IMR-90 (cell line): Measurements from ENCODE around the gene PTK6. TPM values are rescaled to one million over a fixed set of nuclear protein-coding genes. Genes with fewer than 3 reads are reported as not detected.
A peak's percentile ranks its signal among the peaks of the same experiment; 100 is the strongest.

Experiments
- ATAC-seq: fragments of 200-7000 bp; cut with Tn5 transposase; 2 replicates; pipeline ENCODE4 v1.9.1; 2020; ENCODE audit warnings: low read depth, mild to moderate bottlenecking, moderate library complexity
- BruUV-seq: library from RNA; stranded (reverse); fragments of 400-500 nt; replicated peaks from 2 replicates; lab custom pipeline; 2021; lab: Mats Ljungman, UMichigan
- CTCF ChIA-PET: fragments of 300-600 bp; formaldehyde crosslinking; extraction: SDS; loops from one replicate; lab custom pipeline; 2021; ENCODE audit warnings: antibody characterized with exemption; lab: Yijun Ruan, JAX
- POLR2A ChIA-PET: fragments of 300-600 bp; sonication (Branson Sonifier 250); formaldehyde crosslinking; loops from one replicate; lab custom pipeline; 2022; ENCODE audit warnings: antibody characterized with exemption; ENCODE audit not compliant: unreplicated experiment; lab: Charles Lee
- DNase-seq: peaks from one replicate; pipeline ENCODE4 v3.0.0; 2013
- H2AFZ ChIP-seq: replicated peaks from 2 replicates; pipeline ENCODE3; 2013; ENCODE audit warnings: low read length, mild to moderate bottlenecking; ENCODE audit not compliant: poor library complexity
- H2AK5ac ChIP-seq: 2 replicates; pipeline ENCODE4 v1.6.1; 2013; ENCODE audit warnings: low read depth, low read length, inconsistent platforms
- H2AK9ac ChIP-seq: replicated peaks from 2 replicates; pipeline ENCODE3; 2013; ENCODE audit warnings: mild to moderate bottlenecking, low read depth, low read length, moderate library complexity; ENCODE audit not compliant: poor library complexity
- H2BK120ac ChIP-seq: 2 replicates; pipeline ENCODE4 v1.6.1; 2013; ENCODE audit warnings: low read depth, low read length, inconsistent platforms
- H2BK15ac ChIP-seq: 3 replicates; pipeline ENCODE4 v1.6.1; 2013; ENCODE audit warnings: low read depth, low read length, inconsistent platforms
- H2BK20ac ChIP-seq: 2 replicates; pipeline ENCODE4 v1.6.1; 2013; ENCODE audit warnings: low read depth, mild to moderate bottlenecking, inconsistent platforms, low read length, moderate library complexity
- H2BK5ac ChIP-seq: 2 replicates; pipeline ENCODE4 v1.6.1; 2013; ENCODE audit warnings: mild to moderate bottlenecking, low read depth, low read length, inconsistent platforms; ENCODE audit not compliant: poor library complexity, severe bottlenecking
- H3K14ac ChIP-seq: replicated peaks from 2 replicates; pipeline ENCODE4 v1.6.1; 2013; ENCODE audit warnings: low read depth, low read length, inconsistent platforms
- H3K18ac ChIP-seq: 2 replicates; pipeline ENCODE4 v1.6.1; 2013; ENCODE audit warnings: low read depth, low read length, control low read depth
- H3K23ac ChIP-seq: 2 replicates; pipeline ENCODE4 v1.6.1; 2013; ENCODE audit warnings: low read depth, low read length, inconsistent platforms
- H3K27ac ChIP-seq: 2 replicates; pipeline ENCODE4 v1.5.1; 2013; ENCODE audit warnings: mild to moderate bottlenecking, control low read depth, low read length; ENCODE audit not compliant: insufficient read depth
- H3K27me3 ChIP-seq: 2 replicates; pipeline ENCODE4 v1.6.1; 2013; ENCODE audit warnings: low read length; ENCODE audit not compliant: control insufficient read depth, insufficient read depth
- H3K36me3 ChIP-seq: 2 replicates; pipeline ENCODE4 v1.6.1; 2013; ENCODE audit warnings: low read length, mixed read lengths; ENCODE audit not compliant: control insufficient read depth, insufficient read depth
- H3K4ac ChIP-seq: 2 replicates; pipeline ENCODE4 v1.6.1; 2013; ENCODE audit warnings: low read depth, low read length, inconsistent platforms
- H3K4me1 ChIP-seq: 2 replicates; pipeline ENCODE4 v1.6.1; 2013; ENCODE audit warnings: low read length, mixed read lengths; ENCODE audit not compliant: control insufficient read depth, insufficient read depth
- H3K4me2 ChIP-seq: 2 replicates; pipeline ENCODE4 v1.6.1; 2013; ENCODE audit warnings: low read depth, mild to moderate bottlenecking, control low read depth, low read length, moderate library complexity
- H3K4me3 ChIP-seq: 2 replicates; pipeline ENCODE4 v1.5.1; 2013; ENCODE audit warnings: low read depth, mild to moderate bottlenecking, control low read depth, low read length, moderate library complexity; ENCODE audit not compliant: insufficient read depth
- H3K56ac ChIP-seq: 2 replicates; pipeline ENCODE4 v1.6.1; 2013; ENCODE audit warnings: low read length, inconsistent platforms; ENCODE audit not compliant: insufficient read depth; ENCODE audit errors: extremely low read depth
- H3K79me1 ChIP-seq, 2 experiments: 2 replicates each; pipeline ENCODE4 v1.6.1; 2013; ENCODE audit warnings: low read length in 2 of 2, inconsistent platforms in 1 of 2, low read depth in 1 of 2
- H3K9ac ChIP-seq: 2 replicates; pipeline ENCODE4 v1.6.1; 2013; ENCODE audit warnings: low read depth, low read length, control low read depth
- H3K9me1 ChIP-seq: 2 replicates; pipeline ENCODE4 v1.6.1; 2013; ENCODE audit warnings: low read length, inconsistent platforms; ENCODE audit not compliant: insufficient read depth
- H3K9me3 ChIP-seq: 2 replicates; pipeline ENCODE4 v1.6.1; 2013; ENCODE audit warnings: low read length; ENCODE audit not compliant: control insufficient read depth, insufficient read depth
- H4K20me1 ChIP-seq: 2 replicates; pipeline ENCODE4 v1.6.1; 2013; ENCODE audit warnings: low read length, inconsistent platforms; ENCODE audit not compliant: insufficient read depth
- H4K5ac ChIP-seq: 2 replicates; pipeline ENCODE4 v1.6.1; 2013; ENCODE audit warnings: mild to moderate bottlenecking, low read depth, low read length, control low read depth
- H4K8ac ChIP-seq, 2 experiments: 2 replicates each; pipeline ENCODE4 v1.6.1; 2013; ENCODE audit warnings: low read depth in 2 of 2, low read length in 2 of 2, control low read depth in 1 of 2, inconsistent platforms in 1 of 2
- H4K91ac ChIP-seq: 2 replicates; pipeline ENCODE4 v1.6.1; 2013; ENCODE audit warnings: low read depth, low read length, inconsistent platforms; ENCODE audit not compliant: insufficient read depth
- BHLHE40 ChIP-seq: fragments of 150-350 bp; IDR thresholded peaks from 2 replicates; pipeline ENCODE4 v1.6.1; 2016; ENCODE audit warnings: mild to moderate bottlenecking, low read depth, low read length
- CEBPB ChIP-seq: IDR thresholded peaks from 2 replicates; pipeline ENCODE4 v1.6.1; 2012; ENCODE audit warnings: low read depth, low read length, improper control_type of control experiment
- CHD1 ChIP-seq: IDR thresholded peaks from 2 replicates; pipeline ENCODE4 v1.6.1; 2012; ENCODE audit warnings: low read depth, low read length, improper control_type of control experiment
- CTCF ChIP-seq: conservative IDR thresholded peaks from 2 replicates; pipeline ENCODE4 v1.5.1; 2012; ENCODE audit warnings: mild to moderate bottlenecking, low read depth, low read length, improper control_type of control experiment
- ELK1 ChIP-seq: fragments of 150-350 bp; IDR thresholded peaks from 2 replicates; pipeline ENCODE4 v1.6.1; 2016; ENCODE audit warnings: low read depth, mild to moderate bottlenecking, low read length, moderate library complexity, borderline replicate concordance
- FOS ChIP-seq: fragments of 150-350 bp; IDR thresholded peaks from 2 replicates; pipeline ENCODE4 v1.6.1; 2016; ENCODE audit warnings: low read depth, low read length
- MAFK ChIP-seq: IDR thresholded peaks from 2 replicates; pipeline ENCODE4 v1.6.1; 2012; ENCODE audit warnings: low read depth, low read length, improper control_type of control experiment
- MAZ ChIP-seq: IDR thresholded peaks from 2 replicates; pipeline ENCODE4 v1.6.1; 2012; ENCODE audit warnings: low read depth, mild to moderate bottlenecking, low read length, improper control_type of control experiment, moderate library complexity, borderline replicate concordance
- MXI1 ChIP-seq: IDR thresholded peaks from 2 replicates; pipeline ENCODE4 v1.6.1; 2012; ENCODE audit warnings: low read depth, mild to moderate bottlenecking, low read length, moderate library complexity, borderline replicate concordance
- NFE2L2 ChIP-seq: fragments of 150-350 bp; IDR thresholded peaks from 2 replicates; pipeline ENCODE4 v1.6.1; 2016; ENCODE audit warnings: low read depth, mild to moderate bottlenecking, low read length
- POLR2A ChIP-seq: IDR thresholded peaks from 2 replicates; pipeline ENCODE4 v1.6.1; 2012; ENCODE audit warnings: mild to moderate bottlenecking, low read depth, low read length
- RAD21 ChIP-seq: IDR thresholded peaks from 2 replicates; pipeline ENCODE4 v1.6.1; 2012; ENCODE audit warnings: low read length, improper control_type of control experiment
- RCOR1 ChIP-seq: IDR thresholded peaks from 2 replicates; pipeline ENCODE4 v1.6.1; 2012; ENCODE audit warnings: mild to moderate bottlenecking, low read length, improper control_type of control experiment; ENCODE audit not compliant: insufficient replicate concordance
- RFX5 ChIP-seq: IDR thresholded peaks from 2 replicates; pipeline ENCODE4 v1.8.0; 2012; ENCODE audit warnings: low read depth, mild to moderate bottlenecking, low read length, moderate library complexity
- SMC3 ChIP-seq: fragments of 150-350 bp; IDR thresholded peaks from 2 replicates; pipeline ENCODE4 v1.6.1; 2016; ENCODE audit warnings: low read depth, mild to moderate bottlenecking, antibody characterized with exemption, low read length, moderate library complexity
- USF2 ChIP-seq: fragments of 150-350 bp; IDR thresholded peaks from 2 replicates; pipeline ENCODE4 v1.6.1; 2017; ENCODE audit warnings: mild to moderate bottlenecking, antibody characterized with exemption, low read length, low read depth
- WGBS, 2 experiments: methylation state at CpG; one replicate each; pipeline versions ENCODE4 v1.1.5 to v1.1.7; 2013; ENCODE audit warnings: missing lambda C conversion rate in 2 of 2; ENCODE audit not compliant: insufficient read length in 1 of 2; ENCODE audit errors: extremely low coverage in 2 of 2; 5-methylcytosine and 5-hydroxymethylcytosine counted together
- dilution Hi-C: fragments of 300-500 bp; cut with HindIII; formaldehyde crosslinking; loops from one replicate; pipeline ENCODE4 v1.14.3; 2018; ENCODE audit warnings: low sequenced_read_pairs; ENCODE audit not compliant: unreplicated experiment
- in situ Hi-C: fragments of 300-500 bp; cut with MboI; formaldehyde crosslinking; loops from 3 replicates; pipeline ENCODE4 v1.14.3; 2019; ENCODE audit warnings: low sequenced_read_pairs, inconsistent platforms, mixed read lengths
- intact Hi-C: fragments of 100-400 bp; cut with micrococcal nuclease; formaldehyde crosslinking; loops from 2 replicates; pipeline ENCODE4 v1.10.0; 2022
- polyA plus RNA-seq, 3 experiments: library from polyadenylated mRNA; depleted of rRNA; stranded (reverse); fragments of >200 nt; gene quantifications; 2 replicates each; pipeline ENCODE4 v1.2.3, GENCODE V29; 2012; ENCODE audit warnings: low replicate concordance in 1 of 3
- total RNA-seq: library from RNA; depleted of rRNA; stranded (reverse); fragments of >200 nt; gene quantifications from 2 replicates; pipeline ENCODE4 v1.2.3, GENCODE V29; 2012

PTK6 gene
- total and polyA plus RNA-seq, 2 of the 4 experiments (the other 2 are of a cell fraction) = not detected

GRCh38 chr20:63577317-63577894 is 40.2 kb upstream of the PTK6 start:
- Histone ChIP-seq H2BK15ac (no peak overlapping the region), H3K36me3 (no peaks in the 10 kb centered on the region), H4K91ac (no peak overlapping the region), H2AFZ (peak overlapping the region; percentile 56), H3K56ac (no peak overlapping the region), H3K18ac (no peak overlapping the region), H3K27me3 (no peaks in the 10 kb centered on the region), H2AK5ac (no peak overlapping the region), H3K14ac (no peak overlapping the region), H3K9me3 (no peaks in the 10 kb centered on the region), H2BK20ac (no peak overlapping the region), H3K4ac (no peak overlapping the region), H3K4me1 (peaks cover 10% of the 10 kb centered on the region), H3K4me3 (no peak overlapping the region), H3K23ac (no peak overlapping the region), H2BK5ac (no peak overlapping the region), H4K8ac (no peak overlapping the region), H3K9ac (no peak overlapping the region), H3K27ac (no peak overlapping the region), H2BK120ac (no peak overlapping the region), H2AK9ac (no peak overlapping the region), H3K4me2 (no peak overlapping the region), H3K79me1 (peaks cover 4 to 13% of the 10 kb centered on the region in 2 experiments), H4K5ac (no peak overlapping the region), H4K20me1 (no peaks in the 10 kb centered on the region), H3K9me1 (peaks cover 3% of the 10 kb centered on the region; the same call in 1 of the 2 replicates)
- dilution Hi-C loops = no loop called here
- in situ Hi-C loops = no loop called here
- ChIA-PET CTCF (no interaction called here), POLR2A (no interaction called here)
- DNase-seq (no peak), ATAC-seq (no peak)
- TF ChIP-seq RAD21 (no peak), CTCF (no peak), CEBPB (no peak), SMC3 (no peak), ELK1 (no peak), MXI1 (no peak), CHD1 (no peak), POLR2A (no peak), RFX5 (no peak), FOS (no peak), MAZ (no peak), USF2 (no peak), RCOR1 (no peak), NFE2L2 (no peak), BHLHE40 (no peak), MAFK (no peak)
- no TSS peak for BruUV-seq
- 60% methylated on average over 7 of the region's 19 CpGs; no CpG with 5 or more reads in 1 of the 2 experiments for WGBS, 2 experiments
- intact Hi-C loops = no loop called here
